ENCODE data around the gene P4HA1. TPM values are rescaled to one million over a fixed set of nuclear protein-coding genes. Genes with fewer than 3 reads are reported as not detected.
"Not testable (repeated sequence)": the region's sequence is repeated elsewhere in the genome, so short reads cannot be mapped to it uniquely, and the experiment has no call there.

The P4HA1 gene
- total and polyA plus RNA-seq, 2 donors (not counting 3 experiments of a cell fraction or from before 2014, with no cell fraction given): 14.3 to 29.1 TPM

DNA sequence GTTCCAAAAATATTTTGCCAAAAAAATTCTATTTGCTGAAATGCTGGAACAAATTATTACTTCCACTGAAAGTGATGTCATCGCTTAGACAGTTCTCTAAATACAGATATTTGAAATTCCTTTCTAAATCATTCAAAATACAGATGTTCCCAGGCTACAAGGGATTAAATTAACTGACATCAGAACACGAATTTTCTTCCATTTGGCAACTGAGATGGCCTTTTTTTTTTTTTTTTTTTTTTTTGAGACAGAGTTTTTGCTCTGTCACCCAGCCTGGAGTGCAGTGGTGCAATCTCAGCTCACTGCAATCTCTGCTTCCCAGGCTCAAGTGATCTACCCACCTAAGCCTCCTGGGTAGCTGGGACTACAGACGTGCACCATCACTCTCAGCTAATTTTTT, 57.0 kb downstream of the P4HA1 start:
- Histone ChIP-seq H3K9me1 (replicated peaks; ENCODE audit: control insufficient read depth, extremely low read depth, insufficient read depth, low read length) (no peaks in the 10 kb centered on the region), H3K9ac (replicated peaks; ENCODE audit: extremely low read depth, insufficient read depth, low read length) (no peak overlapping the region), H2AFZ (ENCODE audit: low read depth, low read length) (no peak overlapping the region), H3K4me1 (ENCODE audit: control insufficient read depth, extremely low read depth, insufficient read depth, low read length) (peaks cover 9% of the 10 kb centered on the region), H3K79me2 (ENCODE audit: control insufficient read depth, insufficient read depth, low read length) (no peaks in the 10 kb centered on the region), H3K4me2 (ENCODE audit: insufficient read depth, low read length) (no peak overlapping the region), H3K9me3 (replicated peaks; ENCODE audit: control insufficient read depth, insufficient read depth, low read length) (no peaks in the 10 kb centered on the region), H3K36me3 (ENCODE audit: control insufficient read depth in 2 of 2, extremely low read depth in 1 of 2, insufficient read depth in 2 of 2, low read length in 2 of 2) (no peaks in the 10 kb centered on the region), H3K27me3 (ENCODE audit: control insufficient read depth in 2 of 2, insufficient read depth in 2 of 2, low read length in 2 of 2) (no peaks in the 10 kb centered on the region), H3K4me3 (replicated peaks in 1 of 3; ENCODE audit: insufficient read depth in 1 of 3, low read depth in 1 of 3, low read length in 3 of 3) (no peak overlapping the region), H4K20me1 (replicated peaks; ENCODE audit: control insufficient read depth, extremely low read depth, insufficient read depth, low read length) (no peaks in the 10 kb centered on the region), H3K27ac (ENCODE audit: insufficient read depth, low read depth, low read length) (no peak overlapping the region)
- BruUV-seq (replicated peaks): no TSS peak
- TF ChIP-seq MYC (IDR thresholded peaks at IDR 0.05; ENCODE audit: low read depth, low read length): no peak
- no peak for TF ChIP-seq CTCF (IDR thresholded peaks at IDR 0.05; ENCODE audit: extremely low read depth in 1 of 2, insufficient read depth in 1 of 2, low read depth in 1 of 2, low read length in 2 of 2)
- TF ChIP-seq JUN (IDR thresholded peaks at IDR 0.05; ENCODE audit: borderline replicate concordance, insufficient read depth, insufficient read length, low read depth): no peak
- TF ChIP-seq GATA2 (IDR thresholded peaks at IDR 0.05; ENCODE audit: insufficient read depth, insufficient read length, low read depth, low read length): no peak
- TF ChIP-seq FOS (IDR thresholded peaks at IDR 0.05; ENCODE audit: borderline replicate concordance, insufficient read depth, low read length): no peak
- TF ChIP-seq, protein P1, sequence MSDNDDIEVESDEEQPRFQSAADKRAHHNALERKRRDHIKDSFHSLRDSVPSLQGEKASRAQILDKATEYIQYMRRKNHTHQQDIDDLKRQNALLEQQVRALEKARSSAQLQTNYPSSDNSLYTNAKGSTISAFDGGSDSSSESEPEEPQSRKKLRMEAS (IDR thresholded peaks at IDR 0.05; ENCODE audit: insufficient read depth, insufficient read length): no peak
- no peak for FAIRE-seq
- ChIA-PET CTCF (interaction anchor here (0.6 to 0.8 kb wide), 2 partner anchors 11 to 22 kb away, joined by 3 to 4 read pairs; no protein-coding TSS in a partner anchor), POLR2A (no interaction called here)
- intact Hi-C loops (cut with micrococcal nuclease) (no loop called here), dilution Hi-C loops (cut with MboI; ENCODE audit: extremely low pct_ligation_motif_present, low sequenced_read_pairs) (no loop called here)
- no peak for DNase-seq (ENCODE audit: low read depth, low spot score)

DNA sequence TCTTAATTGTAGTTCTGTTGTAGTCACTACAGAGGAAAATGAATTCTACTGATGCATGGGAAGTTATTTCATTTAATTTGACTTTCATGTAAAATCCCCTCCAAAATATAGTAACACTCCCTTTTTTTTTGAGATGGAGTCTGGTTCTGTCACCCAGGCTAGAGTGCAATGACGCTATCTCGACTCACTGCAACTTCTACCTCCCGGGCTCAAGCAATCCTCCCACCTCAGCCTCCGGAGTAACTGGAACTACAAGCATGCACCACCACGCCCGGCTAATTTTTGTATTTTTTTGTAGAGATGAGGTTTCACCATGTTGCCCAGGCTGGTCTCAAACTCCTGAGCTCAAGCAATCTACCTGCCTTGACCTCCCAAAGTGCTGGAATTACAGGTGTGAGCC, 60.4 kb downstream of the P4HA1 start:
- H4K20me1 ChIP-seq (replicated peaks; ENCODE audit: control insufficient read depth, extremely low read depth, insufficient read depth, low read length); H3K9me1 ChIP-seq (replicated peaks; ENCODE audit: control insufficient read depth, extremely low read depth, insufficient read depth, low read length); POLR2A ChIA-PET; H3K79me2 ChIP-seq (ENCODE audit: control insufficient read depth, insufficient read depth, low read length); CTCF ChIA-PET; FAIRE-seq; H2AFZ ChIP-seq (ENCODE audit: low read depth, low read length); BruUV-seq (replicated peaks); H3K27me3 ChIP-seq (ENCODE audit: control insufficient read depth in 2 of 2, insufficient read depth in 2 of 2, low read length in 2 of 2); H3K4me2 ChIP-seq (ENCODE audit: insufficient read depth, low read length); H3K4me1 ChIP-seq (ENCODE audit: control insufficient read depth, extremely low read depth, insufficient read depth, low read length); H3K4me3 ChIP-seq (replicated peaks in 1 of 3; ENCODE audit: insufficient read depth in 1 of 3, low read depth in 1 of 3, low read length in 3 of 3); intact Hi-C loops (cut with micrococcal nuclease); DNase-seq (ENCODE audit: low read depth, low spot score); H3K9me3 ChIP-seq (replicated peaks; ENCODE audit: control insufficient read depth, insufficient read depth, low read length); H3K36me3 ChIP-seq (ENCODE audit: control insufficient read depth in 2 of 2, extremely low read depth in 1 of 2, insufficient read depth in 2 of 2, low read length in 2 of 2); H3K9ac ChIP-seq (replicated peaks; ENCODE audit: extremely low read depth, insufficient read depth, low read length); H3K27ac ChIP-seq (ENCODE audit: insufficient read depth, low read depth, low read length); dilution Hi-C loops (cut with MboI; ENCODE audit: extremely low pct_ligation_motif_present, low sequenced_read_pairs): not testable (repeated sequence)

Data from endothelial cell of umbilical vein (primary cell).